Stimulated activated CD8-positive, alpha-beta memory T cell treated with anti-CD3 and anti-CD28 coated beads, Interleukin-4, amount 100 ng/mL, for 48 hours (primary cell): ENCODE measurements around the gene MOB3B.

Source experiments
- DNase-seq: peaks from one replicate; pipeline ENCODE4 v3.0.0-alpha.2; 2020

MOB3B gene

GRCh38 chr9:27413511-27414219 lies 115.9 kb downstream of the MOB3B start:
- no peak for DNase-seq

GRCh38 chr9:27412963-27413362 lies 116.7 kb downstream of the MOB3B start:
- no peak for DNase-seq

GRCh38 chr9:27412081-27412480 lies 117.5 kb downstream of the MOB3B start:
- no peak for DNase-seq

DNA sequence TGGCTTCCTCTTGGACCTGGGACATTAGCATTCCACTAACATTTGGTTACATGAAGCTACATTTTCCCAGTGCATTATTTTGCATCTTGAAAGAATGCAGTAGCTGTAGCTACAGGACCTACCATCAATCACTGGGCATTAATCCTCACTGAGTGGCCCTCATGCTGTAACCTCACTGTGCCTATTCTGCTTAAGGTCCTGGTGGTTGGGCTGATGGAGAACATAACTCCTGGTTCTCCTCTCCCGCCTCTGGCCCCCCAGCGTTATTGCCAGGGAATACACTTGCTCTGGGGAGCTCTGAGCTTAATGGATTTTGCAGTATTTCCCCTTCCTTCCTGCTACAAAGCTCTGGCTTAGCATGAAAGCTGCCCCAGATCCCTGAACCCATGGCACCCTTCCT lies 121.1 kb downstream of the MOB3B start:
- DNase-seq = no peak

DNA sequence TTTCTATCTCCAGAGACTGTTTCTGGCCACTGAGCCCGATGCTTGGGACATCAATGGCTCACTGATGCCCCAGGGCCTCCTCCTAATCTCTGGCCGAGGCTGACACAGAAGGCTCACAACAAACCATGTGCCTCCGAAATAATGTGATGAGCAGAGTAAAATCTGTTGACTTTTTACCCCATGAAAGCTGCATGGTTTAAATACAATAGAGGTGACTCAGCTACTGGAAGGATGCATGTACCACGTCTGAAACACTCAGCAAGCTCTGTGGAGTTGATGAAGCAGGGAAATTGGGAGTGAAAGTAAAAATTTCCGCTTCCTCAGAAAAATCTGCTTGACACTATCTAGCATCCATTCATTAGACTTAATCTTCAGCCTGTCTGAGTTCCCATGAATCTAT lies 121.6 kb downstream of the MOB3B start:
- DNase-seq = no peak

DNA sequence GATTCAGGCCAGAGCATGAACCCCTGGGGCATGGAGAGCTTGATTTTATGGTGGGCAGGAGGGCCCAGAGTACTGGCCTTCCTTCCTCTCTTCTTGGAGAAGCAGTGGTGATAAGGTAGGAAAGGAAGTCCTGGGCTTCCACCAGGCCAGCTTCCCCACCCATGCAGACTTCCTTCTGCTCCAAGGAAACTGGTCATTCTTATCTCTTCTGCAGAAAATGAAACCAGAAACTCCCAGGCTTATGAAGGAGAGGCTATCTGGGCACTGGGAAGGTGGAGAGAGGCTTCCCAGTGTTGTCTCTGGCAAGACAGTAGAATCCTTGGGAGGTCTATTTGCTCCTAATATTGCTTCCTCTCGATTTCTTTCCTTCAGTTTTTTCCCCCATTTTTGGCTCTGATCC lies 122.1 kb downstream of the MOB3B start:
- no peak for DNase-seq

GRCh38 chr9:27404661-27405060 lies 125.0 kb downstream of the MOB3B start:
- DNase-seq = no peak

DNA sequence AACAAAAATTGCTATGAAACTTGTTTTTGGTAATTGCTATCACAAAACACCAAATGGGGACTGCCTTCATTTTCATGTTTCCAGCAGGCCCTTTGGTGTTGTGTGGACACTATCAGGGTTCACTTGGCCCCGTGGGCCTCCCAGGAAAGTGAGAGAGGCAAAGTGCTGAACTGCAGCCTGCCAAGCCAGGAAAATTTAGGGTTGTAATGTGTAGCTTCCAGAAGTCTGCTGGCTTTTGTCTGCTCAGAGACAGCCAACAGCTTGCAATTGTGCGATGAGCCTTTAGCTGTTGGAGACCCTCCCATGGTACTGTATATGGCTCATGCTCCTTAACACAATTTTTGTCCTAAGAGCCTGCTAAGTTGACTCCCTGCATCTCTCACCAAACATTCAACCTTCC lies 127.0 kb downstream of the MOB3B start:
- no peak for DNase-seq

- no peak for DNase-seq
Measured at GRCh38 chr9:27400334-27400880, 129.2 kb downstream of the MOB3B start.

DNA sequence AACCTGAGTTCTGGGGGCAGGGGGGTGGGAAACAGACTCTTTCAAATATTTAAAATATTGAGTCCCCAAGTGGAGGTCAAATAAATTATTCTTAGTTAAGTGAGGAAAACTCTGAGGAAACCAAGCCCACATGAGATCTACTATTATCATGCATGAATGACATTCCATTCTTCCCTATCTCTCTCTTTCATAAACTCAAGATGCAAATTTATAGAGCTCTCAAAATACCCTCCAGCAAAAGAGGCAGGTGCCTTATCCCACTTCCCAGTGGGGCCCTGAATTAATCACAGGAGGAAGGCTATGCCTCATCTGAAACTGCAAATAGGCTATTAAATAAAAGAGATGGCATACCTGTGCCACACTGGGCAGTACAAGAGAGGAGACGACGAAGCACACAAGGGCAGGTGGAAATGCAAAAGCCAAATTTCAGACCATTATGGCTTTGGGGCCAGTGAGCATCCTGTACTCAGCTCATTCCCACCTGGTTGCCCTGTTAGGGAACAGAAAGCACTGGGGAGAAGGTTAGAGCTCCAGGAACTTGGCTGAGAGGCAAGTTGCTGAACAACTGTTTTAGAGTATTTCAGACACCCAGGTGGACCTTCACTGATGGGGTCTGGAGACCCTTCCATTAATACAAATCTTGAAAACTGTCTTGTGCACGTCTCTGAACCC lies 130.5 kb downstream of the MOB3B start:
- no peak for DNase-seq

- no peak for DNase-seq
Measured at GRCh38 chr9:27396495-27396894, 133.1 kb downstream of the MOB3B start.

- no peak for DNase-seq
Measured at GRCh38 chr9:27395484-27395921, 134.1 kb downstream of the MOB3B start.

DNA sequence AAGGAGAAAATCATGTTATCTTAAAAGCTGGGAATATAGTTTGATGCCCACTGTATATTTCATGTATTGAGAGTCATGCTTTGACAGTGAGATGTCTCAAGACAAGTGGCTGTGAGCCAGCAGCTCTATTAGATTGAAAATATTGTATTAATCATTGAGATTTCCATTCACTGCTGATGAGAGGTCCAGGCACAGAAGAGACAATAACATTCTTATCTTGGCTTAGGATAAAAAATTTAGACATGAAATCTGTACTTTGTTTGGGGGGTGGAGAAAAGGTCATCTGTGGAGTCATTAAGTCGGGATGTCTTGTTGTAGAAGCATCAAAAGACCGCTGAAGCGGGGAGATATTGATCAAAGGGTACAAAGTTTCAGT lies 134.8 kb downstream of the MOB3B start:
- DNase-seq = no peak

GRCh38 chr9:27394154-27394825 lies 135.3 kb downstream of the MOB3B start:
- no peak for DNase-seq

DNA sequence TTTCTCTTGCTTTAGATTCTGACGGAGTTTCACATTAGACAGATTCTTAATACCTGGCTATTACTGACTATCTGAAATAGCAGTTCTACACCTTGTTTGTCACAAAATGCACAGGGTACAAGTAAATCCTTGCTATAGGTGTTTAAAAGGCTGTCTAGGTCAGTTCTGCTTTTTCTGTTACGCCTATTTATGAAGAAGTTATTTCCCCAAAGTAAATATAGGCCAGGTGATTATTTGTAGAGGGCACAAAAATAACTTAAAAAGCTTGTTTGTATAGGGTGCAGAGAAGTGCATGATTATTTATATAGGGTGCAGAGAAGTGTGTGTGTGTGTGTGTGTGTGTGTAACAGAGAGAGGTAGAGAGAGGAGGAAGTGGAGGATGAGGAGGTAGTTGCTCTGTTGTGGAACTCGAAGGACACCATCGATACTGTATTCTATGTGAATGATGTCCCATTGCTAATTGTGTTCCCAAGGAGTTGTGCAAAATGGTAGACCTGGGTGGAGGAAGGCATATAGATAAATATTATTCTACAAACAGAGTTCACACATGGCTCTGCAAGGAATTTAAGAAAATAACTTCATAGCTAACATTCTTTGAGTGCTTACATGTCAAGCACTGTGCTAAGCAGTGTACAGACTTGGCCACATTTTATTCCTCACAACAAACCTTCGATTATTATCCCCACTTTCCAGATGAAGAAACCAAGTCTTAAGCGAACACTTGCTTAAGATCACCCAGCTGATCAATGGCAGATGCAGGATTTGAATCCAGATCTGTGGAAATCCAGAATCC lies 136.4 kb downstream of the MOB3B start:
- no peak for DNase-seq

GRCh38 chr9:27392451-27392850 lies 137.2 kb downstream of the MOB3B start:
- DNase-seq = no peak

DNA sequence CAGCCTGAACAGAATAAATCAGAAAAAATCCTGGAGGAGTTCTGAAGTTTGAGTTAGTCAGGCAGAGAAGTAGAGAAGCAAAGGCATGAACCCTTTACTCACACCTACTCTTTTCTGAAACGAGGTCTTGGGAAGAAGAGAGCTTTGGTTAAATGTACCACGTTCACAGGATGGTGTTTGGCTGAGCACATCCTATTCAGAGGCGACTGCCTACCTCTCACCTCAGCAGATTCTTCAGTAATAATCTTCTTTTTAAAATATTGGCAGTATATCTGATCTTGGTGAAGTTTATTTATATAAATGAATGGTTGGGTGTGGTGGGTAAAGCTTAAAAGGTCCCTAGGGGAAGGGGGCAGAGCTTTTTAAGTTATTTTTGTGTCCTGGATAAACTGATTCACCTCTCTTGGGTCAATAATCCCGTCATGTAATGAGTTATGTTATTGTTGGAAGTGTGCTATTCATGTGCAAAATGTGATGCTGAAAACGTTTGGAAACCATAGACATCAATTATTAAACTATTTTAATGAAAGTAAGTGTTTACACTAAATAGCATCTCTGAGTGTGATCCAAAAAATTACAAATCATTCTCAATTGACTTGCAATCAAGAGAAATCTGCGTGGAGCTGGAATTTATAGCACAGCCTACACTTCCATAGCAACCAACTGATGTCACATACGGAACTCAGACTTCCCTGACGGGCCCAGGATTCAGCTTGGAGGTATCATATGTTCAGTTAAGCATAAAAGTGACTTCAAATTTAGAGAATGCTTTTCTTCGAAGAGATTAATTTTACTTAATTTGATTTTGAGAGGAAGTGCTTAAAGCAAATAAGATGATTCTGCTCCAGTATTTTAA lies 138.3 kb downstream of the MOB3B start:
- DNase-seq = no peak

DNA sequence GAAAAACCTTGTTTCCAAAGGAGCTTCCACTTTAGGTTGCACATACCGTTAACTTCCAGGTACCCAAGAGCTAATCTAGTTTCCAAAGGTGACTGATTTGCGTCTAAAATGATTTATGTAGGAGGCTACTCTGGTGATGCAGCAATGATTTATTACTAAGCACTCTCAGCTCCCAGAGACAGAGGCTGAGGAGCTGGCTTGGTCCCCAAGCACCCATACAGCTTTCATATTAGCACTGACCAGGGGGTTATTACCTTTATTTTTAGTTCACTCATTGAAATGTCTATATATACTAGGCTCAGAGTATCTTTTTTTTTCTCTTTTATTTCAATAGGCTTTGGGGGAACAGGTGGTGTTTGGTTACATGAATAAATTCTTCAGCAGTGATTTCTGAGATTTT lies 141.5 kb downstream of the MOB3B start:
- no peak for DNase-seq

- no peak for DNase-seq
Measured at GRCh38 chr9:27387722-27388121, 141.9 kb downstream of the MOB3B start.

DNA sequence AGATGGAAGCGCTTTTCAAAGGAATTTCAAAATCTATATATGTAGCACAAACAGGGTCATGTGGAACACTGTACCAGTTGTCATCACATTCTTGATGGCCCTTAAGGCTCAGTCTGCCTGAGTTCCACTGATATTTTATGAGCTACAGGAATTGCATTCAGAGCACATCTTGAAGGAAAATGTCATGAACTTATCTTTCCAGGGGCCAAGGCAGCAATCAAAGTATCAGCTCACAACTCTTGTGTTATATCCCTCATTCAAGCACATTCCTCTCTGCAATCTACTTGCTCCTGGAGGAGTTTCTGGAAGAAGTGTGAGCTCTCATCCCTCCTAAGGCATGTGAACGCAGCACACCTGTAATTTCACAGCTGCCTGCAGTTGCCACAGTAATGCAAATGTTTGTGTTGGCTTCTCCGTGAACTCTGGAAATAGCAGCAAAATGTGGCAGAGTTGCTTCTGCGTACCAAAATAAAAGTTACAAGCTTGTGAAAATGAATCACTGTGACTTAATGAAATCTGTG lies 143.0 kb downstream of the MOB3B start:
- DNase-seq = no peak

DNA sequence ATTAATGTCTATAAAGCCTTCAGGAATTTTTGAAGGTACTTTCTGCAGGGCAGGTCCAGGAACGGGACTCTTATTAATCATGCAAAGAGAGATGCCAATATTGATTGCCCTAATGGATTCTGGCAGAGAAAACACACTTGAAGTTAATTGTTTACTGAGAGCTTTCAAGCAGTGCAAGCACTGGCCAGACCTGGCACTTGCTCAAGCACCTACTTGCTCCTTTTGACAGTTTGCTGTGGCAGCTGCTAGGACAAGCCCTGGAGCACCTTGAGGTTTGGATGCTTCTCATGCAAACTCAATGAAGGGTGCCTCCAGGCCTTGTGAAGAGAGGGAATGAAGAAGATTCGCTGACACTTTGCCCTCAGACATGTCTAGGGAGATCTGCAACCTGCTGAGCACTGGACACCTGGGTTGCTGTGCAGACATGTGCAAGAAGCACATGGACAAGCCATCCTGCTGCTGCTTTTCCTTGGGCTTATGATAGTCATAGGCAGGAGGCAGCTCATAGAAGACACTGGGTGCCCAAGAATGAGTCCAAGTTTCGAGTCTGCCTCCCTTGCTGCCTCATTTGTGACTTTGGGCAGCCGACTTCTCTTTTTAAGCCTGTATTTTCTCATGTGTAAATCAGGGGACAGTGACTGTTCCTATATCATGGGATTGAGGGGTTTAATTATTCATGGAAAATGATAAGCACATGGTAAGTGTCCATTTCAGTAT lies 143.8 kb downstream of the MOB3B start:
- DNase-seq = no peak
